Right lobe of liver (tissue), 6 donors: ENCODE results near the gene TMEM220. TPM values are rescaled to one million over a fixed set of nuclear protein-coding genes. Genes with fewer than 3 reads are reported as not detected.

Experiments used
- ATAC-seq, 4 donors: fragments of 200-7000 bp; cut with Tn5 transposase; one replicate each; pipeline ENCODE4 v1.9.1; 2020; ENCODE audit warnings: mild to moderate bottlenecking in 4 of 4, moderate library complexity in 4 of 4
- DNase-seq, 3 donors: peaks; one replicate each; pipeline ENCODE4 v3.0.0-alpha.2; 2020
- H3K27ac ChIP-seq, 3 donors: fragments of 200-600 bp; one replicate each; pipeline ENCODE4 v1.8.0; 2022
- H3K27me3 ChIP-seq, 2 donors: fragments of 200-600 bp; one replicate each; pipeline ENCODE4 v1.8.0; 2022
- H3K36me3 ChIP-seq, 4 donors: fragments of 200-600 bp; sonication (generic) in 1 of 4; one replicate each; pipeline versions ENCODE4 v1.5.1 to v1.8.0; 2017 to 2022; ENCODE audit warnings: control low read depth in 1 of 4
- H3K4me1 ChIP-seq, 4 donors: fragments of 200-600 bp; sonication (generic) in 1 of 4; one replicate each; pipeline versions ENCODE4 v1.5.1 to v1.8.0; 2017 to 2022; ENCODE audit warnings: control low read depth in 1 of 4
- H3K4me3 ChIP-seq, 3 donors: fragments of 200-600 bp; one replicate each; pipeline ENCODE4 v1.8.0; 2022
- H3K9me3 ChIP-seq, 4 donors: fragments of 200-600 bp; sonication (generic) in 1 of 4; one replicate each; pipeline versions ENCODE4 v1.5.1 to v1.8.0; 2017 to 2022; ENCODE audit warnings: control low read depth in 1 of 4
- CTCF ChIP-seq, 4 donors: fragments of 200-600 bp in 3 of 4; fragments of 450-650 bp in 1 of 4; IDR thresholded peaks; one replicate each; pipeline versions ENCODE4 v1.5.1 to v1.8.0; 2016 to 2022; ENCODE audit warnings: antibody characterized with exemption in 4 of 4, mild to moderate bottlenecking in 2 of 4
- POLR2A ChIP-seq: fragments of 450-650 bp; IDR thresholded peaks from one replicate; pipeline ENCODE4 v1.6.1; 2017; ENCODE audit warnings: antibody characterized with exemption, mild to moderate bottlenecking
- WGBS: methylation state at CpG from one replicate; pipeline ENCODE4 v1.1.6; 2018; ENCODE audit warnings: low coverage, low lambda C conversion rate; ENCODE audit not compliant: insufficient coverage; ENCODE audit errors: missing lambda C conversion rate; 5-methylcytosine and 5-hydroxymethylcytosine counted together
- intact Hi-C, 2 donors: fragments of 100-400 bp; cut with DNase I; formaldehyde crosslinking; loops; one replicate each; pipeline versions ENCODE4 v1.11.2 to v1.14.1; 2022
- total RNA-seq, 6 experiments: library from RNA; depleted of rRNA in 2 of 6; stranded (reverse); fragments of >200 nt in 2 of 6; fragmentation: NEBNext Ultra II Directional in 3 of 6; extraction: Animal tissue kit (Norgen Biotek cat#: 25700) in 3 of 6; gene quantifications; one replicate each; pipeline versions ENCODE4 v1.1.0 to v1.2.4, GENCODE V29; 2016 to 2023
- donor health status: DM: no; HTN: yes; CAD: no.
- donor health status: DM: no; HTN: no; CAD: no.
- donor health status: DM: no; HTN: no; CAD: no.
- donor health status: DM: no; HTN: yes; CAD: no.
- donor health status: DM: no; HTN: yes; CAD: no.

The TMEM220 gene
- total RNA-seq, 6 experiments from 2014 or later = 26.6 to 61.0 (median 43.2) TPM

GRCh38 chr17:10757067-10757466 lies 27.2 kb upstream of the TMEM220 start:
- ATAC-seq (peak; percentile 89 to 93 (median 90)), DNase-seq (peak; percentile 85 to 88 (median 86))
- intact Hi-C loops = no loop called here
- Histone ChIP-seq H3K27ac (peak overlapping the region; percentile 77 to 80 (median 80)), H3K4me1 (peaks cover 0 to 38% (median 20%) of the 10 kb centered on the region in 4 donors), H3K4me3 (no peak overlapping the region), H3K27me3 (no peaks in the 10 kb centered on the region), H3K9me3 (no peaks in the 10 kb centered on the region), H3K36me3 (no peaks in the 10 kb centered on the region)
- 18% methylated on average over 6 of the region's 6 CpGs for WGBS
- TF ChIP-seq CTCF (IDR thresholded peaks at IDR 0.05) (no peak), POLR2A (no peak)

- peak overlapping the region; percentile 77 to 80 (median 80) for H3K27ac ChIP-seq
- peak; percentile 50 to 70 (median 58) for ATAC-seq
Observed at GRCh38 chr17:10756619-10757018, 26.8 kb upstream of the TMEM220 start.

GRCh38 chr17:10756185-10756584 lies 26.4 kb upstream of the TMEM220 start:
- peak in 1 of 3 donors; percentile 51 for DNase-seq
- H3K9me3 ChIP-seq = no peaks in the 10 kb centered on the region
- H3K27ac ChIP-seq = peak overlapping the region; percentile 77 to 80 (median 80)
- H3K4me3 ChIP-seq = no peak overlapping the region
- TF ChIP-seq CTCF (IDR thresholded peaks at IDR 0.05) = no peak
- TF ChIP-seq POLR2A = no peak
- intact Hi-C loops = no loop called here
- no peaks in the 10 kb centered on the region for H3K27me3 ChIP-seq
- H3K4me1 ChIP-seq = peaks cover 0 to 38% (median 20%) of the 10 kb centered on the region in 4 donors
- H3K36me3 ChIP-seq = no peaks in the 10 kb centered on the region
- peak; percentile 22 to 46 (median 30) for ATAC-seq
- 63% methylated on average over 1 of the region's 1 CpG for WGBS

More at GRCh38 chr17:10756619-10757018, 26.8 kb upstream of the TMEM220 start:
- peak in 1 of 3 donors; percentile 52 for DNase-seq
- H3K9me3 ChIP-seq = no peaks in the 10 kb centered on the region
- no peaks in the 10 kb centered on the region for H3K36me3 ChIP-seq
- WGBS = 58% methylated on average over 2 of the region's 2 CpGs
- H3K27me3 ChIP-seq = no peaks in the 10 kb centered on the region
- TF ChIP-seq CTCF (IDR thresholded peaks at IDR 0.05) (no peak), POLR2A (no peak)
- peaks cover 0 to 38% (median 20%) of the 10 kb centered on the region in 4 donors for H3K4me1 ChIP-seq
- intact Hi-C loops = no loop called here
- no peak overlapping the region for H3K4me3 ChIP-seq

GRCh38 chr17:10755592-10756127 lies 25.8 kb upstream of the TMEM220 start:
- no peaks in the 10 kb centered on the region for H3K27me3 ChIP-seq
- H3K4me3 ChIP-seq = no peak overlapping the region
- WGBS = 73% methylated on average over 3 of the region's 3 CpGs
- peaks cover 0 to 38% (median 20%) of the 10 kb centered on the region in 4 donors for H3K4me1 ChIP-seq
- no peak for DNase-seq
- peak overlapping the region; percentile 77 to 80 (median 80) for H3K27ac ChIP-seq
- H3K36me3 ChIP-seq = no peaks in the 10 kb centered on the region
- intact Hi-C loops = no loop called here
- TF ChIP-seq POLR2A = no peak
- no peak for TF ChIP-seq CTCF (IDR thresholded peaks at IDR 0.05)
- no peak for ATAC-seq
- H3K9me3 ChIP-seq = no peaks in the 10 kb centered on the region
